Upper lobe of left lung (tissue), 6 donors: Measurements from ENCODE around the gene ADORA1. TPM values are rescaled to one million over a fixed set of nuclear protein-coding genes. Genes with fewer than 3 reads are reported as not detected.

Experiments used
- ATAC-seq, 2 donors: fragments of 200-7000 bp; cut with Tn5 transposase; one replicate each; pipeline ENCODE4 v1.9.1; 2022; ENCODE audit warnings: mild to moderate bottlenecking in 2 of 2, moderate library complexity in 2 of 2; ENCODE audit not compliant: low FRiP score in 2 of 2
- DNase-seq, 2 donors: peaks; one replicate each; pipeline ENCODE4 v3.0.0-alpha.2; 2019 to 2020
- H3K27ac ChIP-seq, 4 donors: fragments of 200-600 bp; sonication (generic); one replicate each; pipeline ENCODE4 v1.5.1; 2016 to 2019
- H3K27me3 ChIP-seq, 4 donors: fragments of 200-600 bp; sonication (generic); one replicate each; pipeline ENCODE4 v1.5.1; 2017 to 2019
- H3K36me3 ChIP-seq, 4 donors: fragments of 200-600 bp; sonication (generic); one replicate each; pipeline ENCODE4 v1.5.1; 2016 to 2019
- H3K4me1 ChIP-seq, 4 donors: fragments of 200-600 bp; sonication (generic); one replicate each; pipeline ENCODE4 v1.5.1; 2018 to 2019
- H3K4me3 ChIP-seq, 4 donors: fragments of 200-600 bp; sonication (generic); one replicate each; pipeline ENCODE4 v1.5.1; 2017 to 2019; ENCODE audit warnings: mild to moderate bottlenecking in 2 of 4, moderate library complexity in 1 of 4
- H3K9me3 ChIP-seq, 4 donors: fragments of 200-600 bp; sonication (generic); one replicate each; pipeline ENCODE4 v1.5.1; 2018 to 2019
- EP300 ChIP-seq, 4 donors: sonication (generic); formaldehyde crosslinking; IDR thresholded peaks; one replicate each; pipeline ENCODE4 v1.5.1; 2017; ENCODE audit warnings: antibody characterized with exemption in 4 of 4, control low read depth in 2 of 4
- POLR2A ChIP-seq, 4 donors: fragments of 450-650 bp; IDR thresholded peaks; one replicate each; pipeline ENCODE4 v1.5.1; 2016 to 2017; ENCODE audit warnings: antibody characterized with exemption in 4 of 4, mild to moderate bottlenecking in 2 of 4
- POLR2AphosphoS5 ChIP-seq, 2 donors: sonication (generic); formaldehyde crosslinking; IDR thresholded peaks; one replicate each; pipeline ENCODE4 v1.5.1; 2017; ENCODE audit warnings: antibody characterized with exemption in 2 of 2
- WGBS, 2 donors: methylation state at CpG; one replicate each; pipeline ENCODE4 v1.1.5; 2017 to 2018; 5-methylcytosine and 5-hydroxymethylcytosine counted together
- total RNA-seq, 6 donors: library from RNA; depleted of rRNA in 4 of 6; stranded (reverse); fragments of >200 nt in 4 of 6; gene quantifications; one replicate each; pipeline versions ENCODE4 v1.1.0 to v1.2.1, GENCODE V29; 2016 to 2021
- TF ChIP-seq, protein P1 (sequence below), 6 experiments: fragments of 450-650 bp in 4 of 6; fragments of 200-600 bp in 2 of 6; sonication (generic) in 2 of 6; IDR thresholded peaks; one replicate each; pipeline ENCODE4 v1.5.1; 2016 to 2019; ENCODE audit warnings: antibody characterized with exemption in 6 of 6
- donor health status: DM: no; HTN: no; CAD: no; lungs with moderate emphysema.
- donor health status: DM: no; HTN: yes; CAD: no; lungs with severe emphysema.

Gene ADORA1
- total RNA-seq, 6 donors from 2014 or later: 0.20 to 5.4 (median 3.1) TPM

DNA sequence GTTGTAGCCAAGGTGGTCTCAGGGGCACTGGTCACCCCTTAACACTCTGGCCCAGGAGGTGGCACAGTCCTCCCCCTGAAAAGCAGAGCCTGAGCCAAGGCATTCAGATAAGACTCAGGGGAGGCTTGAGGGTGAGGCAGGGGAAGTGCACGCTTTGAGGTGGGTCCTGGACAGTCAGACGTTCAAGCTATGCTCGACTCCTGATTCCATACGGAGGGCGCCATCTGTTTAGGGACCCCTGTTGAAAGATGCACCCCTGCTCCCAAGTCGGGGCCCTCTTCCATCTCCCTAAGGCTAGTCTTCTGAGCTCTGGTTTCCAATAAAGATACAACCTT, 71.9 kb downstream of the ADORA1 start:
- H3K27me3 ChIP-seq: no peaks in the 10 kb centered on the region
- peaks cover 8 to 36% (median 12%) of the 10 kb centered on the region in 4 donors for H3K4me1 ChIP-seq
- DNase-seq: no peak
- no peak overlapping the region for H3K4me3 ChIP-seq
- TF ChIP-seq, protein P1, sequence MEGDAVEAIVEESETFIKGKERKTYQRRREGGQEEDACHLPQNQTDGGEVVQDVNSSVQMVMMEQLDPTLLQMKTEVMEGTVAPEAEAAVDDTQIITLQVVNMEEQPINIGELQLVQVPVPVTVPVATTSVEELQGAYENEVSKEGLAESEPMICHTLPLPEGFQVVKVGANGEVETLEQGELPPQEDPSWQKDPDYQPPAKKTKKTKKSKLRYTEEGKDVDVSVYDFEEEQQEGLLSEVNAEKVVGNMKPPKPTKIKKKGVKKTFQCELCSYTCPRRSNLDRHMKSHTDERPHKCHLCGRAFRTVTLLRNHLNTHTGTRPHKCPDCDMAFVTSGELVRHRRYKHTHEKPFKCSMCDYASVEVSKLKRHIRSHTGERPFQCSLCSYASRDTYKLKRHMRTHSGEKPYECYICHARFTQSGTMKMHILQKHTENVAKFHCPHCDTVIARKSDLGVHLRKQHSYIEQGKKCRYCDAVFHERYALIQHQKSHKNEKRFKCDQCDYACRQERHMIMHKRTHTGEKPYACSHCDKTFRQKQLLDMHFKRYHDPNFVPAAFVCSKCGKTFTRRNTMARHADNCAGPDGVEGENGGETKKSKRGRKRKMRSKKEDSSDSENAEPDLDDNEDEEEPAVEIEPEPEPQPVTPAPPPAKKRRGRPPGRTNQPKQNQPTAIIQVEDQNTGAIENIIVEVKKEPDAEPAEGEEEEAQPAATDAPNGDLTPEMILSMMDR (IDR thresholded peaks at IDR 0.05): no peak
- TF ChIP-seq POLR2AphosphoS5 (IDR thresholded peaks at IDR 0.05) (no peak), POLR2A (IDR thresholded peaks at IDR 0.05) (no peak), EP300 (IDR thresholded peaks at IDR 0.05) (no peak)
- no peaks in the 10 kb centered on the region for H3K36me3 ChIP-seq
- ATAC-seq: no peak
- 81 to 89% methylated on average over 5 to 6 of the region's 6 CpGs for WGBS, 2 donors
- H3K27ac ChIP-seq: peak overlapping the region in 3 of 4 donors; percentile 18 to 75 (median 35)
- H3K9me3 ChIP-seq: no peaks in the 10 kb centered on the region

DNA sequence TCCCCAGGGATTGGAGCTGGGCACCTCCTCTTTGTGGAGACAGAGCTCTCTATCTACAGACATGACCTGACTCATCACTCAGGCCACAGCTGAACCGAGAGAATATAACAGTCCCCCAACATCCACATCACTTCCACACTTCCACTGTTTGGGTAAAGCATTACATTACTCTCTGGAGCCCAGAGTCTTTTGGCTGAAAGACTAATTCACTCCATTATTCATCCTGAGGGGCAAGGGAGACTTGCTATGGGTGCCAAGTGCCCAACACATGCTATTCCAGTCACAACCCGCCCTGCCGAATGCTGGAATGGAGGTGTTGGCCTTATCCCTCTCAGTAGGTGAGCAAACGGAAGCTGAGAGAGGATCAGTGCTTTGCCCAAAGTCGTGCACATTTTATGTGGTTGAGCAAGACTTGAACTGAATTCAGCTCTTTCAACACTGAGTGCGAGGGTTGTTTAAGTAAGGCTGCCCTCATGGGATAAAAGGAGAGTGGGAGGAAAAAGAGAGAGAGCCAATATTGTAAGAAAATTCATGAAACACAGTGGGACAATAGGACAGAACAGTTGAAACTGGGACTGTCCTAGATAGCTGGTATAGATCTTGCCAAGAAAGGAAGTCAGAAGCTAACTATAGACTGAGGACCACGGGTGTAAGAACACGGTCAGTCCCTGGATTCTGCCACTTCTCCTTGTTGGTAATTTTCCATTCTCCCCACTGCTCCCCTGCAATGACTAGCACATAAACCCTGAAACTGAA, 72.5 kb downstream of the ADORA1 start:
- H3K27ac ChIP-seq: peak overlapping the region; percentile 35 to 75 (median 56)

DNA sequence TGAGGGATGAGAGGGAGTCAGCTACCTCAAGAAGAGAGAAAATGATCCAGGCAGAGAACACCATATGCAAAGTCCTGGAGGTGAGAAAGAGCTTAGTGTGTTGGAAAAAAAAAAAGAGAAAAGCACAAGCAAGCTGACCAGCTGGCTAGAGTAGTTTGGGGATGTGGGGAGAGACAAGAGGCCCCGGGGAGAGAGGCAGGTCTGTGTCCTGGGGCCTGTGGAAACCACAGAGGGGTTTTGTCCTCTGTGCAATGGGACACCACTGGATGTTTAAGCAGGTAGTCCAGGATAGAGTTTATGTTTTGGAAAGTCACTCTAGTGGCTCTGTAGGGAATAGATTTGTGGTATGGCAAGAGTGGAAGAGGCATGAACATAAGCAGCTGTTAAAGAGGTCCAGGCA, 73.4 kb downstream of the ADORA1 start:
- peak overlapping the region; percentile 45 to 75 (median 64) for H3K27ac ChIP-seq
- DNase-seq: no peak
- WGBS, 2 donors: 69 to 70% methylated on average over 1 of the region's 1 CpG

More for the DNA sequence above, 72.5 kb downstream of the ADORA1 start:
- DNase-seq (peak in 1 of 2 donors; percentile 58), ATAC-seq (peak; percentile 34 to 78)
- H3K4me3 ChIP-seq: no peak overlapping the region
- TF ChIP-seq, protein P1 (IDR thresholded peaks at IDR 0.05): no peak
- TF ChIP-seq POLR2AphosphoS5 (IDR thresholded peaks at IDR 0.05) (peak in 1 of 2 donors; percentile 50), EP300 (IDR thresholded peaks at IDR 0.05) (no peak)
- 30 to 35% methylated on average over 8 of the region's 8 CpGs for WGBS, 2 donors
- no peaks in the 10 kb centered on the region for H3K9me3 ChIP-seq
- peaks cover 8 to 36% (median 12%) of the 10 kb centered on the region in 4 donors for H3K4me1 ChIP-seq
- H3K27me3 ChIP-seq: no peaks in the 10 kb centered on the region
- H3K36me3 ChIP-seq: no peaks in the 10 kb centered on the region

DNA sequence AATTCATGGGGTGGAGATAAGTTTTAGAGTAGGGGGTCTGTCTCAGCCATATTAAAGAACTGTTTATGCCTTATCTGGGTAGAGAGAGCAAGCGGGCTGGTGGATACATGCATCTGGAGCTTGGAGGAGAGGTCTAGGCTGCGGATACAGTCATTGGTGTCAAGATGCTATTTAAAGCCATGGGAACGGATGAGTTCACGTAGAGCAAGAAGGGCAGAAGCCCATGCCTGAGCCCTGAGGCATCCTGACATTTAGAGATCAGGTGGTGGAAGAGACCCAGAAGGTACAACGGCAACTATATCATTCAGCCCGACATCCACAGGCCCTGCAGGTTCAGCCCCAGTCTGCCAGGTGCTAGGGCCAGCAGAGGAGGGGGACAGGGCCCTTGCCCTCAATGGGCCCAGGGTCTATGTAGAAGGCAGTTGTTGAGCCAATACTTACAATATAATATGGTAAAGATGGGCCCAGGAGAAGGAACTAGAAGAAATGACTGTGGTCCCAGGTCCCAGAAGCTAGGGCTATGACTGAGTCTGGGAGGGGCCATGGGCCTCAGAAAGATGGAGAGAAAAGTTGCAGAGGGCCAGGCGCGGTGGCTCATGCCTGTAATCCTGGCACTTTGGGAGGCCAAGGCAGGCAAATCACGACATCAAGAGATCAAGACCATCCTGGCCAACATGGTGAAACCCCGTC, 74.1 kb downstream of the ADORA1 start:
- WGBS, 2 donors: 73 to 86% methylated on average over 10 of the region's 10 CpGs

More for the DNA sequence above, 73.4 kb downstream of the ADORA1 start:
- H3K27me3 ChIP-seq: no peaks in the 10 kb centered on the region
- ATAC-seq: no peak
- no peaks in the 10 kb centered on the region for H3K9me3 ChIP-seq
- H3K36me3 ChIP-seq: no peaks in the 10 kb centered on the region
- H3K4me1 ChIP-seq: peaks cover 8 to 36% (median 12%) of the 10 kb centered on the region in 4 donors
- TF ChIP-seq EP300 (IDR thresholded peaks at IDR 0.05) (no peak), POLR2AphosphoS5 (IDR thresholded peaks at IDR 0.05) (no peak), POLR2A (IDR thresholded peaks at IDR 0.05) (no peak)
- TF ChIP-seq, protein P1 (IDR thresholded peaks at IDR 0.05): no peak
- no peak overlapping the region for H3K4me3 ChIP-seq

More for the DNA sequence above, 74.1 kb downstream of the ADORA1 start:
- ATAC-seq (no peak), DNase-seq (no peak)
- no peak for TF ChIP-seq POLR2AphosphoS5 (IDR thresholded peaks at IDR 0.05)
- no peak for TF ChIP-seq POLR2A (IDR thresholded peaks at IDR 0.05)
- TF ChIP-seq, protein P1 (IDR thresholded peaks at IDR 0.05): no peak
- TF ChIP-seq EP300 (IDR thresholded peaks at IDR 0.05): no peak
- H3K4me1 ChIP-seq: peaks cover 8 to 40% (median 12%) of the 10 kb centered on the region in 4 donors
- no peaks in the 10 kb centered on the region for H3K36me3 ChIP-seq
- H3K4me3 ChIP-seq: no peak overlapping the region
- no peaks in the 10 kb centered on the region for H3K9me3 ChIP-seq
- no peaks in the 10 kb centered on the region for H3K27me3 ChIP-seq
- peak overlapping the region in 3 of 4 donors; percentile 32 to 78 (median 61) for H3K27ac ChIP-seq
